Superior temporal gyrus (tissue), 1 donor: ENCODE measurements around the gene PKP1.
A peak's percentile ranks its signal among the peaks of the same experiment; 100 is the strongest.

Experiments used
- DNase-seq: peaks from one replicate; pipeline ENCODE4 v3.0.0-alpha.2; 2016; ENCODE audit errors: extremely low spot score

Gene PKP1

GRCh38 chr1:201307760-201308499 lies 24.6 kb downstream of the PKP1 start:
- no peak for DNase-seq

- DNase-seq = peak; percentile 27
These were observed 26.1 kb downstream of the PKP1 start for GRCh38 chr1:201309416-201309815.

- no peak for DNase-seq
These were observed 27.1 kb downstream of the PKP1 start for GRCh38 chr1:201310251-201310985.

GRCh38 chr1:201310986-201311355 lies 27.7 kb downstream of the PKP1 start:
- DNase-seq = peak; percentile 23

GRCh38 chr1:201311356-201312011 lies 28.2 kb downstream of the PKP1 start:
- DNase-seq = no peak

- DNase-seq = no peak
These were observed 29.0 kb downstream of the PKP1 start for GRCh38 chr1:201312298-201312697.

- DNase-seq = no peak
These were observed 29.8 kb downstream of the PKP1 start for GRCh38 chr1:201313086-201313485.

- no peak for DNase-seq
These were observed 33.2 kb downstream of the PKP1 start for GRCh38 chr1:201316556-201316955.

GRCh38 chr1:201317551-201317950 lies 34.2 kb downstream of the PKP1 start:
- no peak for DNase-seq

- DNase-seq = peak; percentile 15
These were observed 35.4 kb downstream of the PKP1 start for GRCh38 chr1:201318504-201319340.

- no peak for DNase-seq
These were observed 36.3 kb downstream of the PKP1 start for GRCh38 chr1:201319631-201320030.

GRCh38 chr1:201320168-201320788 lies 37.0 kb downstream of the PKP1 start:
- DNase-seq = no peak

GRCh38 chr1:201321826-201322390 lies 38.6 kb downstream of the PKP1 start:
- DNase-seq = no peak

GRCh38 chr1:201322653-201323510 lies 39.6 kb downstream of the PKP1 start:
- DNase-seq = no peak

GRCh38 chr1:201324306-201324705 lies 41.0 kb downstream of the PKP1 start:
- no peak for DNase-seq

GRCh38 chr1:201324821-201325677 lies 41.7 kb downstream of the PKP1 start:
- no peak for DNase-seq

GRCh38 chr1:201325678-201326060 lies 42.4 kb downstream of the PKP1 start:
- DNase-seq = no peak

GRCh38 chr1:201326710-201327109 lies 43.4 kb downstream of the PKP1 start:
- no peak for DNase-seq

- DNase-seq = no peak
These were observed 44.5 kb downstream of the PKP1 start for GRCh38 chr1:201327687-201328240.
